Activated T-cell treated with anti-CD3 and anti-CD28 coated beads, Interleukin-2, amount 50 U/mL, for 4 hours (primary cell): ENCODE measurements around the gene FCRL5. TPM values are rescaled to one million over a fixed set of nuclear protein-coding genes. Genes with fewer than 3 reads are reported as not detected.
"Not testable (repeated sequence)": the region's sequence is repeated elsewhere in the genome, so short reads cannot be mapped to it uniquely, and the experiment has no call there.

Experiments
- ATAC-seq, 2 donors: fragments of 200-7000 bp; cut with Tn5 transposase; one replicate each; pipeline ENCODE4 v1.10.0; 2021
- DNase-seq: peaks from one replicate; pipeline ENCODE4 v3.0.0-alpha.2; 2020
- H3K27me3 Mint-ChIP-seq: one replicate; pipeline ENCODE4 v1.8.0; 2021; ENCODE audit warnings: low read depth, mixed read lengths
- H3K36me3 Mint-ChIP-seq: one replicate; pipeline ENCODE4 v1.8.0; 2022; ENCODE audit warnings: mixed read lengths; ENCODE audit not compliant: insufficient read depth
- H3K4me1 Mint-ChIP-seq: one replicate; pipeline ENCODE4 v1.8.0; 2021; ENCODE audit warnings: low read depth, mixed read lengths
- H3K4me3 Mint-ChIP-seq: one replicate; pipeline ENCODE4 v1.8.0; 2021; ENCODE audit warnings: mild to moderate bottlenecking, moderate library complexity, mixed read lengths
- H3K9me3 Mint-ChIP-seq: one replicate; pipeline ENCODE4 v1.8.0; 2021; ENCODE audit warnings: mixed read lengths
- total RNA-seq, 3 donors: library from RNA; stranded (reverse); gene quantifications; one replicate each; pipeline ENCODE4 v1.2.1, GENCODE V29; 2021

FCRL5 gene
- total RNA-seq, 3 donors from 2014 or later = not detected

- no peaks in the 10 kb centered on the region for H3K36me3 Mint-ChIP-seq
- H3K9me3 Mint-ChIP-seq = no peaks in the 10 kb centered on the region
- DNase-seq (no peak), ATAC-seq (no peak)
- H3K27me3 Mint-ChIP-seq = peaks cover 10% of the 10 kb centered on the region
- H3K4me1 Mint-ChIP-seq = no peaks in the 10 kb centered on the region
- no peak overlapping the region for H3K4me3 Mint-ChIP-seq
These were observed 64.8 kb downstream of the FCRL5 start for GRCh38 chr1:157487504-157487903.

GRCh38 chr1:157487096-157487495, 65.2 kb downstream of the FCRL5 start:
- no peak overlapping the region for H3K4me3 Mint-ChIP-seq
- ATAC-seq = no peak

GRCh38 chr1:157486400-157486799, 65.9 kb downstream of the FCRL5 start:
- DNase-seq, H3K4me3 Mint-ChIP-seq, H3K4me1 Mint-ChIP-seq, H3K27me3 Mint-ChIP-seq, H3K36me3 Mint-ChIP-seq, ATAC-seq, H3K9me3 Mint-ChIP-seq: not testable (repeated sequence)

More at GRCh38 chr1:157487096-157487495, 65.2 kb downstream of the FCRL5 start:
- Mint-ChIP-seq H3K4me1 (no peaks in the 10 kb centered on the region), H3K27me3 (peaks cover 6% of the 10 kb centered on the region), H3K9me3 (no peaks in the 10 kb centered on the region), H3K36me3 (no peaks in the 10 kb centered on the region)
- DNase-seq = no peak

- no peak for ATAC-seq
- no peaks in the 10 kb centered on the region for H3K4me1 Mint-ChIP-seq
- H3K9me3 Mint-ChIP-seq = no peaks in the 10 kb centered on the region
- H3K27me3 Mint-ChIP-seq = peaks cover 2% of the 10 kb centered on the region
- H3K4me3 Mint-ChIP-seq = no peak overlapping the region
- H3K36me3 Mint-ChIP-seq = no peaks in the 10 kb centered on the region
- DNase-seq = no peak
These were observed 66.5 kb downstream of the FCRL5 start for GRCh38 chr1:157485793-157486192.

GRCh38 chr1:157484573-157484972, 67.7 kb downstream of the FCRL5 start:
- Mint-ChIP-seq H3K4me1 (no peaks in the 10 kb centered on the region), H3K9me3 (peaks cover 10% of the 10 kb centered on the region), H3K4me3 (no peak overlapping the region), H3K27me3 (peaks cover 2% of the 10 kb centered on the region), H3K36me3 (no peaks in the 10 kb centered on the region)
- DNase-seq = no peak
- ATAC-seq = no peak

GRCh38 chr1:157483635-157484034, 68.7 kb downstream of the FCRL5 start:
- peaks cover 17% of the 10 kb centered on the region for H3K9me3 Mint-ChIP-seq
- no peak overlapping the region for H3K4me3 Mint-ChIP-seq
- no peaks in the 10 kb centered on the region for H3K36me3 Mint-ChIP-seq
- DNase-seq = no peak
- H3K27me3 Mint-ChIP-seq = peaks cover 4% of the 10 kb centered on the region
- no peak for ATAC-seq
- H3K4me1 Mint-ChIP-seq = no peaks in the 10 kb centered on the region

- Mint-ChIP-seq H3K36me3 (no peaks in the 10 kb centered on the region), H3K4me3 (no peak overlapping the region), H3K9me3 (peaks cover 25% of the 10 kb centered on the region), H3K4me1 (no peaks in the 10 kb centered on the region), H3K27me3 (peaks cover 4% of the 10 kb centered on the region)
- no peak for DNase-seq
- ATAC-seq = no peak
These were observed 69.6 kb downstream of the FCRL5 start for GRCh38 chr1:157482717-157483116.

- H3K4me3 Mint-ChIP-seq = no peak overlapping the region
- peaks cover 28% of the 10 kb centered on the region for H3K9me3 Mint-ChIP-seq
- H3K27me3 Mint-ChIP-seq = peaks cover 4% of the 10 kb centered on the region
- no peaks in the 10 kb centered on the region for H3K36me3 Mint-ChIP-seq
- no peak for ATAC-seq
- DNase-seq = no peak
- H3K4me1 Mint-ChIP-seq = no peaks in the 10 kb centered on the region
These were observed 70.1 kb downstream of the FCRL5 start for GRCh38 chr1:157482174-157482573.

GRCh38 chr1:157478030-157478429, 74.3 kb downstream of the FCRL5 start:
- H3K27me3 Mint-ChIP-seq = peaks cover 5% of the 10 kb centered on the region
- no peaks in the 10 kb centered on the region for H3K36me3 Mint-ChIP-seq
- no peaks in the 10 kb centered on the region for H3K4me1 Mint-ChIP-seq
- peaks cover 43% of the 10 kb centered on the region for H3K9me3 Mint-ChIP-seq
- ATAC-seq = no peak
- no peak overlapping the region for H3K4me3 Mint-ChIP-seq
- DNase-seq = no peak

- H3K4me3 Mint-ChIP-seq = no peak overlapping the region
- H3K4me1 Mint-ChIP-seq = no peaks in the 10 kb centered on the region
These were observed 74.9 kb downstream of the FCRL5 start for GRCh38 chr1:157477419-157477818.

GRCh38 chr1:157472959-157473358, 79.4 kb downstream of the FCRL5 start:
- DNase-seq = no peak
- ATAC-seq = no peak
- Mint-ChIP-seq H3K4me3 (no peak overlapping the region), H3K4me1 (no peaks in the 10 kb centered on the region), H3K9me3 (peaks cover 21% of the 10 kb centered on the region), H3K36me3 (no peaks in the 10 kb centered on the region), H3K27me3 (peaks cover 7% of the 10 kb centered on the region)

More at GRCh38 chr1:157477419-157477818, 74.9 kb downstream of the FCRL5 start:
- H3K36me3 Mint-ChIP-seq = no peaks in the 10 kb centered on the region
- H3K9me3 Mint-ChIP-seq = peaks cover 43% of the 10 kb centered on the region
- ATAC-seq (no peak), DNase-seq (no peak)
- H3K27me3 Mint-ChIP-seq = peaks cover 5% of the 10 kb centered on the region

- H3K36me3 Mint-ChIP-seq = no peaks in the 10 kb centered on the region
- H3K27me3 Mint-ChIP-seq = peaks cover 7% of the 10 kb centered on the region
- peaks cover 15% of the 10 kb centered on the region for H3K9me3 Mint-ChIP-seq
- no peak overlapping the region for H3K4me3 Mint-ChIP-seq
- DNase-seq = no peak
- no peak for ATAC-seq
- H3K4me1 Mint-ChIP-seq = no peaks in the 10 kb centered on the region
These were observed 80.1 kb downstream of the FCRL5 start for GRCh38 chr1:157472056-157472701.

- Mint-ChIP-seq H3K27me3 (peaks cover 12% of the 10 kb centered on the region), H3K4me1 (no peaks in the 10 kb centered on the region), H3K4me3 (no peak overlapping the region), H3K9me3 (peaks cover 9% of the 10 kb centered on the region), H3K36me3 (no peaks in the 10 kb centered on the region)
- DNase-seq = no peak
- ATAC-seq = no peak
These were observed 80.8 kb downstream of the FCRL5 start for GRCh38 chr1:157471531-157471930.

GRCh38 chr1:157469752-157470675, 82.3 kb downstream of the FCRL5 start:
- Mint-ChIP-seq H3K9me3 (peaks cover 2% of the 10 kb centered on the region), H3K36me3 (no peaks in the 10 kb centered on the region), H3K4me3 (no peak overlapping the region), H3K27me3 (peaks cover 12% of the 10 kb centered on the region), H3K4me1 (no peaks in the 10 kb centered on the region)
- ATAC-seq (no peak), DNase-seq (no peak)

- Mint-ChIP-seq H3K9me3 (no peaks in the 10 kb centered on the region), H3K27me3 (peaks cover 12% of the 10 kb centered on the region), H3K36me3 (no peaks in the 10 kb centered on the region), H3K4me1 (no peaks in the 10 kb centered on the region), H3K4me3 (no peak overlapping the region)
- DNase-seq = no peak
- no peak for ATAC-seq
These were observed 83.0 kb downstream of the FCRL5 start for GRCh38 chr1:157469300-157469699.
